Thyroid gland (tissue), 4 donors: ENCODE results near the gene P3H3.

Experiments
- CTCF ChIP-seq, 6 experiments: fragments of 200-600 bp in 3 of 6; fragments of 450-650 bp in 3 of 6; sonication (generic) in 3 of 6; IDR thresholded peaks; one replicate each; pipeline ENCODE4 v1.5.1; 2016 to 2019; ENCODE audit warnings: antibody characterized with exemption in 6 of 6, mild to moderate bottlenecking in 2 of 6, inconsistent platforms in 1 of 6, moderate library complexity in 1 of 6
- POLR2A ChIP-seq, 2 donors: fragments of 450-650 bp; IDR thresholded peaks; one replicate each; pipeline ENCODE4 v1.6.1; 2017; ENCODE audit warnings: antibody characterized with exemption in 2 of 2, mild to moderate bottlenecking in 2 of 2, moderate library complexity in 1 of 2

GRCh38 chr12:6867413-6868210, 39.4 kb downstream of the P3H3 start, which contains the start of gene TPI1:
- TF ChIP-seq CTCF (IDR thresholded peaks at IDR 0.05) (no peak), POLR2A (IDR thresholded peaks at IDR 0.05) (peak; percentile 95 to 99)
